Measurements from ENCODE around the gene MAGI1.

GRCh38 chr3:65746848-65747247 is 291.9 kb downstream of the MAGI1 start:
- TF ChIP-seq GATA2 (IDR thresholded peaks at IDR 0.05; ENCODE audit: low read depth, low read length) (no peak), GATA3 (IDR thresholded peaks at IDR 0.05; ENCODE audit: low read depth, low read length) (no peak)

Data from SH-SY5Y (cell line).